SKM-1 (cell line): ENCODE measurements around the gene SPATA31C1.
"Not testable (repeated sequence)": the region's sequence is repeated elsewhere in the genome, so short reads cannot be mapped to it uniquely, and the experiment has no call there.

ENCODE experiments used
- DNase-seq: peaks from one replicate; lab custom pipeline; 2025; ENCODE audit not compliant: unreplicated experiment; lab: John Stamatoyannopoulos, UW

SPATA31C1 gene

GRCh38 chr9:87934444-87934843, 16.7 kb downstream of the SPATA31C1 start:
- DNase-seq = not testable (repeated sequence)

- not testable (repeated sequence) for DNase-seq
These were observed 19.6 kb downstream of the SPATA31C1 start for GRCh38 chr9:87937352-87937751.

GRCh38 chr9:87937918-87938317, 20.2 kb downstream of the SPATA31C1 start:
- DNase-seq = not testable (repeated sequence)

GRCh38 chr9:87938336-87938735, 20.6 kb downstream of the SPATA31C1 start:
- DNase-seq = not testable (repeated sequence)

GRCh38 chr9:87939096-87939495, 21.3 kb downstream of the SPATA31C1 start:
- peak; percentile 4 for DNase-seq

GRCh38 chr9:87944096-87944495, 26.3 kb downstream of the SPATA31C1 start:
- DNase-seq = no peak

- no peak for DNase-seq
These were observed 26.9 kb downstream of the SPATA31C1 start for GRCh38 chr9:87944682-87945081.

GRCh38 chr9:87950296-87950695, 32.5 kb downstream of the SPATA31C1 start:
- DNase-seq = no peak

GRCh38 chr9:87950765-87951488, 33.2 kb downstream of the SPATA31C1 start:
- no peak for DNase-seq

GRCh38 chr9:87954230-87954629, 36.5 kb downstream of the SPATA31C1 start:
- no peak for DNase-seq

- DNase-seq = no peak
These were observed 40.1 kb downstream of the SPATA31C1 start for GRCh38 chr9:87957839-87958238.

GRCh38 chr9:87958591-87958990, 40.8 kb downstream of the SPATA31C1 start:
- no peak for DNase-seq

- no peak for DNase-seq
These were observed 42.3 kb downstream of the SPATA31C1 start for GRCh38 chr9:87959916-87960581.

- DNase-seq = no peak
These were observed 46.0 kb downstream of the SPATA31C1 start for GRCh38 chr9:87963770-87964169.

- no peak for DNase-seq
These were observed 47.1 kb downstream of the SPATA31C1 start for GRCh38 chr9:87964826-87965225.

- no peak for DNase-seq
These were observed 50.4 kb downstream of the SPATA31C1 start for GRCh38 chr9:87968155-87968554.

- no peak for DNase-seq
These were observed 52.8 kb downstream of the SPATA31C1 start for GRCh38 chr9:87970602-87971001.

GRCh38 chr9:87973122-87973521, 55.4 kb downstream of the SPATA31C1 start:
- no peak for DNase-seq
